Stimulated activated naive CD4-positive, alpha-beta T cell treated with Interleukin-2 at 50 U/mL for 16 hours (primary cell): Measurements from ENCODE around the gene UNC5C.

Source experiments
- DNase-seq: peaks from one replicate; lab custom pipeline; 2025; lab: John Stamatoyannopoulos, UW

UNC5C gene

DNA sequence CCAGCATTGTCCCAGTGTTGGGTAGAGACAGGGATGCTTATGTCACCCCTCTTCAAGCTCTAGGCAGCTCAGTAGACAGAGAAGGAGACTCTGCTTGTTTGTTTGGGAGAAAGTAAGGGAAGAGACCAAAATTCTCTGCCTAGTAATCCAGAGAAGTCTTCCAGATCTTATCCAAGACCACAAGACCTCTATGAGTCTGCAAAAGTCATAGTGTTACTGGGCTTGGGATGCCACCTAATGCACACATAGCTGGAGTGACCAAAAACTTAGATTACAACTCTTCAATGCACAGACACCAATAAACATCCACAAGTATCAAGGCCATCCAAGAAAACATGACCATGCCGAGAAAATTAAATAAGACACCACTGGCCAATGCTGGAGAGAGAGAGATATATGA is 205.5 kb downstream of the UNC5C start:
- DNase-seq: no peak

- DNase-seq: no peak
Measured at GRCh38 chr4:95340191-95340590, 208.6 kb downstream of the UNC5C start.

DNA sequence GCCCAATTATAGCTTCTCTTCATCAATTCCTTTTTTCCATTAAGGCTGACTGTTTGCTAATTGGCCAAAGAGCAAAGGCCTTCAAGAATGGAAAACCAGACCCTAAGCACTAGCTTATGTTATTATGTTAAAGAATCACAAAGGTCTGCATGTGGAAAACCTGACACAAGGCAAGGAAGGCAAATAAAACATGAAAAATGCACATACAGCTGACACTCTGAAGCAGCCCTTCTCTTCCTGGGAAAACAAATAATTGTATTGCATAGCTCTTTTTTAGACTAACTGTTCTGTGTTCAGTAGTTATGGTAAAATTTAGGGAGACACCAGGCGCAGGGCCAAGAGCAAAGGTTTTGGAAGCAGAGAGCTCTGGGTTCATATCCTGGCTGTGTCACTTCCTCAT is 223.1 kb downstream of the UNC5C start:
- no peak for DNase-seq

DNA sequence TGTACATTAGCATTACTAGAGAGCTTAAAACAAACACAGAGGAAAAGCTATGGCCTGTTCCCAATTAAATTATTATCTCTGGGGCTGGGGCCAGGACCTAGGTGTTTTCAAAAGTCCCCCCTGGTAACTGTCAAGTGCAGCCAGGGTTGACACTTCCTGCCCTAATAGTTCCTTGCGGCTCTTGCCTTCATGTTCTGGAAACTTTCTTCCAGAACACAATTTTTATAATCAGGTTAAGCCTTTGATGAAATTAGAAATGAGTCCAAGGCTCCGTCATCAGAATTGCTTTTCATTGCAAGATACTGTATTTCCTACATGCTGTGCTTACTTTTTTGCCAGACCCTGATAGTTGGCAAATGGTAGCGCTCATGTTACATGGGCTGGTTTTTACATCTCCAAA is 229.6 kb downstream of the UNC5C start:
- no peak for DNase-seq

DNA sequence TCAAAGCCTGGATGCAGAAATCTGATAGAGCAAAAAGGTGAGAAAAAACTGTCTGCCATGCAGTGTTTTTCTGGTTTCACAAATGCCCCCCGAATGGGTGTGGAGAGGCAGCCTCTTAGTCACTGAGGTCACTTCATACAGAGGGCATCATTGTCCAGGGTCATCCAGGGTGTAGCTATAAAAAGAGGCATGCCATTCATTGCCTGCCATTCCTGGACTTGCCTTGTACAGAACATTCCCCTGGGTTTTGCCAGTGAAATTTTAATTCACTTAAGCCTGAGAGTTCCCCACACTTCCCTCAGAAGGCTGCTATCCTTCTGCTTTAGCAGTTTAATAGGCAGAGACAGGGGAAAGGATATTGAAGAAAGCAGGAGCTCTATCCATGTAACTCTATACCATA is 230.3 kb downstream of the UNC5C start:
- DNase-seq: no peak

- no peak for DNase-seq
Measured at GRCh38 chr4:95318044-95318443, 230.7 kb downstream of the UNC5C start.

GRCh38 chr4:95317085-95317793 is 231.5 kb downstream of the UNC5C start:
- DNase-seq: no peak

DNA sequence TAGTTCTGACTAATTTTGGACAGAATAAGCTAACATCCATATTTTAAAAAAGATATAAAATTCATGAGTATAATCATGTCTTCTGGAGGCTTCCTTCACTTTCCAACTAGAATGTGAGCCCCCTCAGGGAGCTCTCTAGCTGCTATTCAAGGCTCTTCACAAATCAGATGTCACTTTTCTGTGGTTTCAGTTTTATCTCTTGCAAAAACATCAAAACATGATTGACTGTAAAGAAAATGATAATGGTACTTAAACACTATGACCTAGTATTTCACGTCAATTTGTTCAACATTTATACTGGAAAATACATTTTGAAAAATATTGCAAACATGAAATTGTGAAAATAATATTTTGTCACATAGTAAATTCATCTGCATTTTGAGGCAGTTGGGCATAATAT is 234.2 kb downstream of the UNC5C start:
- DNase-seq: no peak

GRCh38 chr4:95304898-95305297 is 243.9 kb downstream of the UNC5C start:
- DNase-seq: no peak

DNA sequence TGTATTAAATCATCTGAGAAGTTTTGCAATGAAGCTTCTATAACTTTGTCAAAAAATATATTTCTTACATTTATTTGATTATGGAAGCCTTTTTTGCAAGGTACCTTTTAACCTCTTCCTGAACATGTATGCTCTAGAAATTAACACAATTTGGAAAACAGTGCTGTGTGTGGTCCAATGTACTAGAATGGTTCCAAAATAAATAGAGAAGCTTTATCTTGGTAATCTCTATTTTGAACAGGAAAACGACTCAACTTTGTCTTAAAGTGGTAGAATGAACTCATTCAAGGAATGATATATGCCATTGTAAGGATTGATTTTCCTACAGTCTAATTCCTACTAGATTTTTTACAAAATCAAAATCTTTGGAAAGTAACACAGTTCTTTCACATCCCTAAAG is 248.5 kb downstream of the UNC5C start:
- DNase-seq: no peak

GRCh38 chr4:95296052-95296451 is 252.7 kb downstream of the UNC5C start:
- no peak for DNase-seq

GRCh38 chr4:95295157-95295556 is 253.6 kb downstream of the UNC5C start:
- DNase-seq: no peak

- DNase-seq: no peak
Measured at GRCh38 chr4:95294321-95294720, 254.5 kb downstream of the UNC5C start.

GRCh38 chr4:95293014-95293413 is 255.8 kb downstream of the UNC5C start:
- DNase-seq: no peak

DNA sequence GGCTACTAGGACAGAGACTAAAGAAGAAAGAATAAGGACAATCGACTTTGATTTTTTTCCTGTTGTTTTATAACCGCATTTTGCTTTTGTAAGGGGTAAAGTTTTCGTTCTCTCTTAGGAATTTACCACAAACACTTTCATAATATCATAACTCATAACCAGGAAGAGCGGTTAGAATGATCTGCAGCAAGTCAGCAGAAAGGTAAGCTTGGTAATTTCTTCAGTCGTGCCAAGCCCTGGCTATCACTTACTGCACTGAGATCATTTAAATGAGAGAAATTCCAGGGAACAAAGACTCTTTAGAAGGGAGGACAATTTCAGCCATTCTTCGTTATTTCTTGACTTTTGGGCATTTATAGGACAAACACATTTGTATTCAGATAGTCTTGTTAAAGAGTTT is 258.1 kb downstream of the UNC5C start:
- no peak for DNase-seq

- no peak for DNase-seq
Measured at GRCh38 chr4:95289028-95289634, 259.6 kb downstream of the UNC5C start.

GRCh38 chr4:95288552-95288951 is 260.2 kb downstream of the UNC5C start:
- DNase-seq: no peak

DNA sequence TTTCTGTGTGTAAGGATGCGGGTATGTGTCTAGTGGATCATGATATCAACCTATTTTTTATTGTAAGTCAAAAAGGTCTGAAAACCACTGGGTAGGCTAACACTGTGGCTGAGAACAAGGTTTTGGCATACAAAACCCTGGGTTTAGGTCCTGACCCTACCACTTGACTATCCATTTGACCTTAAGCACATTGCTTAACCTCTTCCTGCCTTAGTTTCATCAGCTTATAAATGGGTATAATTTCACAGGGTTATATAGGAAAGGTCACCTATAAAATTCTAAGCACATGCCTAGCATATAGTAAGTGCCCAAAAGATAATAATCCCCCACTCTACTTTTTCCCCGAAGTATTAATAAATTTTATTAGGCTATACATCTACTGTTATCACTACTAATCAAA is 263.0 kb downstream of the UNC5C start:
- no peak for DNase-seq

DNA sequence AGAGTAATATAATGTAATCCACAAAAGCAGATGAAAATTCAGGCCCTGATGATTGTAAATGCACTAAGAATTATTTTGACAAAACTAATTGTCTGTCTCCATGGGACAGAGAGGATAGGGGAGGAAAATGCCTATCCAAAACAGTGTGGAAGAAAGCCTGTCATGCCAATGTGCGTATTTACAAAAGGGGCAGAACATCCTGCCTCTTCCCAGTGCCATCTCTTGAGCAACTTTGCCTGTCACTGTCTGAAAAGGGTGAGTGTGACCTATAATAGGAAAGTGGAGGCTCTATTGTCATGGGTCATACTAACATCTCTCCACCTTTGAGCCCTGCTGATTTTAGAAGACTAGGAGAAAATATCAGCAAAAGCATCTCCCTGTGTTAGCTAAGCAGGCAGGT is 264.1 kb downstream of the UNC5C start:
- DNase-seq: no peak

GRCh38 chr4:95283320-95283719 is 265.5 kb downstream of the UNC5C start:
- no peak for DNase-seq

DNA sequence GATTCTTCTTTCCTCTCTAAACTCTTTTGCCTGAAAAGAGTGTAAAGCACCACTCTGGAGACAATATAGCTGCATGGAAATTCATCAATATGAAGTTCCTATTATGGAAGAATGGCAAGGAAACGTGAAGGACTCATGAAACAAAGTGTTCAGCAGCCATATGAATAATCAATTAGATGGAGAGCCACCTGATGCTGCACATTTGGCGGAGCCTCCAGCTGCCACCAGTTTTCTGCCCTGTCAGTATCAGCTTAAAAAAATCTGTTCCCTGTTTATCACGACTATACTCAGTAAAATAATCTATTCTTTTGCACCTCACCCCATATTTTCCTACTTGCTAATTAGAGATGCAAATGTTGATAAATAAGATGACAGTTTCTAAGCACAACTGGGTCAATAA is 276.0 kb downstream of the UNC5C start:
- no peak for DNase-seq

DNA sequence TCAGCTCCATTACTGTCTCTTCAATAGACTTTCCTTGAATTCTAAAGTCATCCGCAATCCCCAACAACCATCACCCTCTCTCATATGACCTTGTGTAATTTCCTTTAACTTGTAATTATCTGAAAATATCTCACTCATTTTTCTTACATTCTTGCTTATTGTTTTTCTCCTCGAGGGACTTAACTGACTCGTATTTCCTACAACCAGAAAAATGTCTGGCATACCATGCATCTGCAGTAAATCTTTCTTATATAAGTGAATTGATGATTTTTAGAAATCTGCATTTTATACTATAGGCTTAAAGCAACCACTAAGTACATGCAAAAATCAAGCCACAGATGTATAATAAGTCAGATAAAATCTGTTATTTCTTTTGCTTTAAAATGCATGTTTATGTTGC is 276.7 kb downstream of the UNC5C start:
- no peak for DNase-seq

- no peak for DNase-seq
Measured at GRCh38 chr4:95268819-95269565, 279.8 kb downstream of the UNC5C start.
